ENCODE data around the gene CHMP2B. TPM values are rescaled to one million over a fixed set of nuclear protein-coding genes. Genes with fewer than 3 reads are reported as not detected.

CHMP2B gene
- total and polyA plus RNA-seq, 2 donors (not counting 1 experiment from before 2014, with no cell fraction given) = 20.6 to 46.2 TPM

- H3K36me3 ChIP-seq (ENCODE audit: control insufficient read depth, insufficient read depth, low read length) = no peaks in the 10 kb centered on the region
- TF ChIP-seq CTCF (conservative IDR thresholded peaks at IDR 0.05 in 1 of 2, IDR thresholded peaks at IDR 0.05 in 1 of 2; ENCODE audit: low read depth in 1 of 2, low read length in 2 of 2) (no peak), EZH2 (IDR thresholded peaks at IDR 0.05; ENCODE audit: low read length, missing control alignments) (no peak)
- H3K4me3 ChIP-seq (replicated peaks in 1 of 4; ENCODE audit: control extremely low read depth in 1 of 4, insufficient read depth in 1 of 4, low read depth in 3 of 4, low read length in 4 of 4) = no peak overlapping the region
- no peak overlapping the region for H3K4me2 ChIP-seq (ENCODE audit: extremely low read depth, insufficient read depth, low read length)
- no peaks in the 10 kb centered on the region for H3K9me3 ChIP-seq (ENCODE audit: control insufficient read depth, insufficient read depth, low read depth, low read length)
- no peak overlapping the region for H3K27ac ChIP-seq (ENCODE audit: insufficient read depth, low read length)
- no peaks in the 10 kb centered on the region for H4K20me1 ChIP-seq (ENCODE audit: control insufficient read depth, extremely low read depth, insufficient read depth, low read length)
- H3K9ac ChIP-seq (ENCODE audit: insufficient read depth, low read length) = no peak overlapping the region
- H2AFZ ChIP-seq (ENCODE audit: low read length) = no peak overlapping the region
- H3K4me1 ChIP-seq (ENCODE audit: control insufficient read depth, extremely low read depth, insufficient read depth, low read length) = no peaks in the 10 kb centered on the region
- no peaks in the 10 kb centered on the region for H3K27me3 ChIP-seq (ENCODE audit: control insufficient read depth, insufficient read depth, low read length)
- no peak for DNase-seq (ENCODE audit: low read depth in 2 of 2)
- no peaks in the 10 kb centered on the region for H3K79me2 ChIP-seq (ENCODE audit: control insufficient read depth, insufficient read depth, low read length)
Measured at GRCh38 chr3:87267953-87268645, 41.0 kb downstream of the CHMP2B start.

GRCh38 chr3:87268646-87269211 is 41.6 kb downstream of the CHMP2B start:
- no peak overlapping the region for H2AFZ ChIP-seq (ENCODE audit: low read length)

GRCh38 chr3:87269723-87270122 is 42.6 kb downstream of the CHMP2B start:
- no peak for DNase-seq (ENCODE audit: low read depth in 2 of 2)
- TF ChIP-seq CTCF (conservative IDR thresholded peaks at IDR 0.05 in 1 of 2, IDR thresholded peaks at IDR 0.05 in 1 of 2; ENCODE audit: low read depth in 1 of 2, low read length in 2 of 2) (no peak), EZH2 (IDR thresholded peaks at IDR 0.05; ENCODE audit: low read length, missing control alignments) (no peak)
- Histone ChIP-seq H3K4me1 (ENCODE audit: control insufficient read depth, extremely low read depth, insufficient read depth, low read length) (no peaks in the 10 kb centered on the region), H3K27ac (ENCODE audit: insufficient read depth, low read length) (no peak overlapping the region), H3K79me2 (ENCODE audit: control insufficient read depth, insufficient read depth, low read length) (no peaks in the 10 kb centered on the region), H3K27me3 (ENCODE audit: control insufficient read depth, insufficient read depth, low read length) (no peaks in the 10 kb centered on the region), H3K4me3 (replicated peaks in 1 of 4; ENCODE audit: control extremely low read depth in 1 of 4, insufficient read depth in 1 of 4, low read depth in 3 of 4, low read length in 4 of 4) (no peak overlapping the region), H4K20me1 (ENCODE audit: control insufficient read depth, extremely low read depth, insufficient read depth, low read length) (no peaks in the 10 kb centered on the region), H3K9ac (ENCODE audit: insufficient read depth, low read length) (no peak overlapping the region), H3K4me2 (ENCODE audit: extremely low read depth, insufficient read depth, low read length) (no peak overlapping the region), H3K9me3 (ENCODE audit: control insufficient read depth, insufficient read depth, low read depth, low read length) (no peaks in the 10 kb centered on the region), H3K36me3 (ENCODE audit: control insufficient read depth, insufficient read depth, low read length) (no peaks in the 10 kb centered on the region), H2AFZ (ENCODE audit: low read length) (no peak overlapping the region)

More at GRCh38 chr3:87268646-87269211, 41.6 kb downstream of the CHMP2B start:
- Histone ChIP-seq H3K4me3 (replicated peaks in 1 of 4; ENCODE audit: control extremely low read depth in 1 of 4, insufficient read depth in 1 of 4, low read depth in 3 of 4, low read length in 4 of 4) (no peak overlapping the region), H4K20me1 (ENCODE audit: control insufficient read depth, extremely low read depth, insufficient read depth, low read length) (no peaks in the 10 kb centered on the region), H3K4me1 (ENCODE audit: control insufficient read depth, extremely low read depth, insufficient read depth, low read length) (no peaks in the 10 kb centered on the region), H3K9ac (ENCODE audit: insufficient read depth, low read length) (no peak overlapping the region), H3K27ac (ENCODE audit: insufficient read depth, low read length) (no peak overlapping the region), H3K4me2 (ENCODE audit: extremely low read depth, insufficient read depth, low read length) (no peak overlapping the region), H3K36me3 (ENCODE audit: control insufficient read depth, insufficient read depth, low read length) (no peaks in the 10 kb centered on the region), H3K9me3 (ENCODE audit: control insufficient read depth, insufficient read depth, low read depth, low read length) (no peaks in the 10 kb centered on the region), H3K27me3 (ENCODE audit: control insufficient read depth, insufficient read depth, low read length) (no peaks in the 10 kb centered on the region), H3K79me2 (ENCODE audit: control insufficient read depth, insufficient read depth, low read length) (no peaks in the 10 kb centered on the region)
- TF ChIP-seq CTCF (conservative IDR thresholded peaks at IDR 0.05 in 1 of 2, IDR thresholded peaks at IDR 0.05 in 1 of 2; ENCODE audit: low read depth in 1 of 2, low read length in 2 of 2) (no peak), EZH2 (IDR thresholded peaks at IDR 0.05; ENCODE audit: low read length, missing control alignments) (no peak)
- DNase-seq (ENCODE audit: low read depth in 2 of 2) = peak in 1 of 2 donors; percentile 39
